IgD-negative memory B cell (primary cell): ENCODE measurements around the gene EFNA5. TPM values are rescaled to one million over a fixed set of nuclear protein-coding genes. Genes with fewer than 3 reads are reported as not detected.

Experiments used
- H3K27ac Mint-ChIP-seq, 3 donors: one replicate each; pipeline ENCODE4 v1.8.0; 2020 to 2022; ENCODE audit warnings: mild to moderate bottlenecking in 3 of 3, mixed read lengths in 3 of 3, moderate library complexity in 1 of 3
- H3K27me3 Mint-ChIP-seq: one replicate; pipeline ENCODE4 v1.8.0; 2021; ENCODE audit warnings: mixed read lengths
- H3K36me3 Mint-ChIP-seq: one replicate; pipeline ENCODE4 v1.8.0; 2020; ENCODE audit warnings: mild to moderate bottlenecking, mixed read lengths
- H3K4me1 Mint-ChIP-seq, 3 donors: one replicate each; pipeline ENCODE4 v1.8.0; 2020 to 2022; ENCODE audit warnings: mixed read lengths in 3 of 3, mild to moderate bottlenecking in 1 of 3
- H3K4me3 Mint-ChIP-seq, 4 donors: one replicate each; pipeline ENCODE4 v1.8.0; 2020 to 2022; ENCODE audit warnings: mild to moderate bottlenecking in 4 of 4, mixed read lengths in 4 of 4, moderate library complexity in 3 of 4
- H3K9me3 Mint-ChIP-seq, 3 donors: one replicate each; pipeline ENCODE4 v1.8.0; 2020 to 2021; ENCODE audit warnings: mixed read lengths in 3 of 3, mild to moderate bottlenecking in 1 of 3
- polyA plus RNA-seq: library from polyadenylated mRNA; unstranded; fragments of 300-500 nt; fragmentation: Illumina TruSeq; gene quantifications from one replicate; pipeline ENCODE4 v1.2.3, GENCODE V29; 2021

The EFNA5 gene
- polyA plus RNA-seq, 1 donor from 2014 or later = not detected

DNA sequence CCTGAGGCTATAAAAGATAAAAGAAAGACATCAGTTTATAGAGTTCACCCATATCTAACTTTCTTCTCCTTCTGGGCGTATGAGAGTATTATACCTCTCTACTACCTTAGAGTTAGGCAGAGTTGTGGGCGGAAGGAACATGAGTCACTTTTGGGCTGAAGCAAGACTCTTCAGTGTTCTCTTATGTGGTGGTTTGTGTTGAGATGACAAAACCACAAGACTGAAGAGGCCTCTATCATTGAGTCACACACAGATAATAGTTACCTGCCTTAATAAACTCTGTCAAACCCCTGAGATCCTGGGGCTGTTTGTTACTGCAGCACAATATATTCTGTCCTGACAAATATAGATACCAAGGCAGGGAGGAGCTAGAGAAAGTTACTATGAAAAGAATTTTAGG lies 184.2 kb downstream of the EFNA5 start:
- Mint-ChIP-seq H3K27me3 (peaks cover 1% of the 10 kb centered on the region), H3K9me3 (no peaks in the 10 kb centered on the region)

GRCh38 chr5:107485184-107485583 lies 185.6 kb downstream of the EFNA5 start:
- H3K4me3 Mint-ChIP-seq = no peak overlapping the region
- no peak overlapping the region for H3K27ac Mint-ChIP-seq
- H3K36me3 Mint-ChIP-seq = peaks cover 1% of the 10 kb centered on the region
- no peaks in the 10 kb centered on the region for H3K9me3 Mint-ChIP-seq
- H3K4me1 Mint-ChIP-seq = peaks cover 0 to under 1% (median 0%) of the 10 kb centered on the region in 3 donors
- peaks cover 1% of the 10 kb centered on the region for H3K27me3 Mint-ChIP-seq

More for the DNA sequence above, 184.2 kb downstream of the EFNA5 start:
- Mint-ChIP-seq H3K27ac (no peak overlapping the region), H3K4me3 (no peak overlapping the region), H3K36me3 (peaks cover 1% of the 10 kb centered on the region), H3K4me1 (peaks cover 0 to 2% (median 0%) of the 10 kb centered on the region in 3 donors)

DNA sequence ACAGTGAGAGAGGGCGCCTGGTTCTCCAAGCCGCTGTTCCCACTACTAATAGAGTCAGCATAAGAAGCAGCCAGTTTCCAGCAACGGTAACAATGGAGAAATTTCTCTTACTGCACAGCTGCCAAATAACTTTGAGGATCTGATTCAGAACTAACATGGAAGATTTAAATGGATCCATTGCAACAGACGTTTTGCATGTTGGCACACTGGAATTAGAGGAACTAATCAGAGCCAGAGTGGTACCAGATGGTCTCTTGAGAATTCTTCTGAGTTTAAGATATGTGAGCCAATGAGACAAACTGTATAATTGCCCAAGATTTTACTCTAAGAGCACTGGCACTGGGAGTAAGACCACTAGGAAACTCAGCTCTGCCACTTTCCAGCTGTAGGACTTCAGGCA lies 186.5 kb downstream of the EFNA5 start:
- Mint-ChIP-seq H3K36me3 (peaks cover 1% of the 10 kb centered on the region), H3K4me3 (no peak overlapping the region), H3K27me3 (peaks cover 1% of the 10 kb centered on the region), H3K9me3 (no peaks in the 10 kb centered on the region), H3K4me1 (no peaks in the 10 kb centered on the region), H3K27ac (no peak overlapping the region)

- Mint-ChIP-seq H3K9me3 (no peaks in the 10 kb centered on the region), H3K36me3 (peaks cover 1% of the 10 kb centered on the region), H3K4me1 (no peaks in the 10 kb centered on the region), H3K27me3 (peaks cover 1% of the 10 kb centered on the region), H3K27ac (no peak overlapping the region), H3K4me3 (no peak overlapping the region)
Observed at GRCh38 chr5:107483231-107484024, 187.3 kb downstream of the EFNA5 start.

DNA sequence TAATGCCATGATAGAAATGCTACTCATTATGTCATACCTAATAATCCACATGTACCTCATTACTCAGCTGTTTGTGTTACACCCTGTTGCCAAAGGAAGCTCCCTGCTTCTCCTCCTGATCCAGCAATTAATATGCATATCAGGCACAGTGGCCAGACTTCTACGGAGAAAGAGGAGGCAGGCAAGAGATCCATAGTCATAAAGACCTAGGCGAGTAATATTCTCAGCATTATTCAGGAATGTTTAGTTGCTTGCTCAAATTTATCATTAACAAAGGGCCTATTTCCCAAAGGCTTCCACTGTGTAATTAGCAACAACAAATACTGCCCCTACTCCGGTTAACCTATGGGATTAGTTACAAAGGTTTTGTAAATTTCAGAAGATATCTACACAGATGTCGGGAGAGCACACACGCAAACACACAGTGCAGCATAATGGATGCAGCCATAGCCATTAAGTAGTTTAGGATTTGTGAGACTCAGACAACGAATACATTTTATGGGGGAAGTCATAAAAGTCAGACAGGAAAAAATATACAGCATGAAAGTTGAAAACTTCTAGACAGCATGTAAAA lies 192.6 kb downstream of the EFNA5 start:
- Mint-ChIP-seq H3K27ac (no peak overlapping the region), H3K4me1 (peaks cover 0 to 2% (median 0%) of the 10 kb centered on the region in 3 donors), H3K27me3 (no peaks in the 10 kb centered on the region), H3K4me3 (no peak overlapping the region), H3K36me3 (no peaks in the 10 kb centered on the region), H3K9me3 (no peaks in the 10 kb centered on the region)

GRCh38 chr5:107477492-107477891 lies 193.2 kb downstream of the EFNA5 start:
- no peak overlapping the region for H3K27ac Mint-ChIP-seq
- no peak overlapping the region for H3K4me3 Mint-ChIP-seq
- no peaks in the 10 kb centered on the region for H3K27me3 Mint-ChIP-seq
- peaks cover 0 to 2% (median 0%) of the 10 kb centered on the region in 3 donors for H3K4me1 Mint-ChIP-seq
- no peaks in the 10 kb centered on the region for H3K36me3 Mint-ChIP-seq
- no peaks in the 10 kb centered on the region for H3K9me3 Mint-ChIP-seq

GRCh38 chr5:107476783-107477182 lies 194.0 kb downstream of the EFNA5 start:
- Mint-ChIP-seq H3K27me3 (no peaks in the 10 kb centered on the region), H3K27ac (peak overlapping the region; percentile 11 to 48 (median 36)), H3K9me3 (no peaks in the 10 kb centered on the region), H3K4me3 (peak overlapping the region in 1 of 4 donors; percentile 16), H3K36me3 (no peaks in the 10 kb centered on the region), H3K4me1 (peaks cover 0 to 2% (median 0%) of the 10 kb centered on the region in 3 donors)

DNA sequence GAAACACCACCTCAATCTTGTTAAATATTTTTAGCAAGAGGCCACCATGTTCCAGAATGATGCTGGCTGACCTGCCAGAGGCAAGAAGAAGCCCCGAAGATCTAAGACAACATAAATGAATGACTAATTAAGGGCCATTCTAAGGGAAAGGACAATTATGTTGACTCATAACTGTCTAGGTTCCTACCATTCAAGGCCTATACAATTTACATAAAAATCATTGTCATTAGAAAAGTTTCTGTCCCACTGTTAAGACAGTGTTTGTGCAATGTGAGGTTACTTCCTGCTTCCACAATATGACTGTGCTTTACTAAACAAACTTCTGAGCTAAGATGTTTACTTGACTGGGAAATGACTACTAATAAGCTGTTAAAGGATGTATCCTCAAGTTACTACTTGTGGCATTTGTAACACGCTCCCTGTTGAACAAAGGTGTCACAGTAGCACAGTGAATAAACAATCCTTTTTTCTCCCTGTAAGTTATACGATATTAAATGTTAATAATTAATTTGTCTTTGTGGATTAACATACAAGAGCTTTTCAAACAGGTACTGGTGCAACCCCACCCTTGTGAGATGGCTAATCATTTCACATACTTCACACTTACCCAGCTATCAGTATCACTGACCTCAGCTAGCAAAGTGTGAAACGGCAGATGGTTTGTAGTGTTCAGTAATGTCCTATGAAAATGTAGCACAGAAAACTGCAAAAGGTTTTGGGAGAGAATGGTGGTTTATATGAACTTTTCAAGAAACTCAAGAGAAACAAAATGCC lies 195.8 kb downstream of the EFNA5 start:
- H3K27ac Mint-ChIP-seq = no peak overlapping the region
- no peaks in the 10 kb centered on the region for H3K9me3 Mint-ChIP-seq
- no peaks in the 10 kb centered on the region for H3K36me3 Mint-ChIP-seq
- H3K4me1 Mint-ChIP-seq = peaks cover 0 to 2% (median 0%) of the 10 kb centered on the region in 3 donors
- H3K27me3 Mint-ChIP-seq = no peaks in the 10 kb centered on the region
- H3K4me3 Mint-ChIP-seq = no peak overlapping the region

- no peaks in the 10 kb centered on the region for H3K9me3 Mint-ChIP-seq
- H3K27me3 Mint-ChIP-seq = no peaks in the 10 kb centered on the region
- H3K4me3 Mint-ChIP-seq = no peak overlapping the region
- H3K27ac Mint-ChIP-seq = no peak overlapping the region
- H3K4me1 Mint-ChIP-seq = peaks cover 0 to 4% (median 0%) of the 10 kb centered on the region in 3 donors
- no peaks in the 10 kb centered on the region for H3K36me3 Mint-ChIP-seq
Observed at GRCh38 chr5:107474361-107474715, 196.4 kb downstream of the EFNA5 start.

GRCh38 chr5:107472620-107473064 lies 198.1 kb downstream of the EFNA5 start:
- no peaks in the 10 kb centered on the region for H3K9me3 Mint-ChIP-seq
- no peaks in the 10 kb centered on the region for H3K36me3 Mint-ChIP-seq
- no peak overlapping the region for H3K4me3 Mint-ChIP-seq
- no peaks in the 10 kb centered on the region for H3K27me3 Mint-ChIP-seq
- no peak overlapping the region for H3K27ac Mint-ChIP-seq
- H3K4me1 Mint-ChIP-seq = peaks cover 0 to 7% (median 0%) of the 10 kb centered on the region in 3 donors

DNA sequence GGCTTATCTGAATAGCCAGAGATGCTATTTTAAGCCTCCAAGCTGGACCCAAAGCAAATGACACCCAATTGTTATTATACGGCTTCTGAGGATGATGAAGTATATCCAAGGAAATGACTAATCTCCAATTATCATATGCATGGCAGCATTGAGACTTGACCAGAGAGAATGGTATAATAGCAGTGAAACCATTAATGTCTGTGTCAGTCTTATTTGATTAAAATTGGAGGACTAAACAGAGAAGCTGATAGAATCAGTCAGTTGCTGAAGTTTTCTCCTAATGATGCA lies 200.5 kb downstream of the EFNA5 start:
- Mint-ChIP-seq H3K4me1 (peaks cover 0 to 5% (median 0%) of the 10 kb centered on the region in 3 donors), H3K27ac (no peak overlapping the region), H3K36me3 (no peaks in the 10 kb centered on the region)

DNA sequence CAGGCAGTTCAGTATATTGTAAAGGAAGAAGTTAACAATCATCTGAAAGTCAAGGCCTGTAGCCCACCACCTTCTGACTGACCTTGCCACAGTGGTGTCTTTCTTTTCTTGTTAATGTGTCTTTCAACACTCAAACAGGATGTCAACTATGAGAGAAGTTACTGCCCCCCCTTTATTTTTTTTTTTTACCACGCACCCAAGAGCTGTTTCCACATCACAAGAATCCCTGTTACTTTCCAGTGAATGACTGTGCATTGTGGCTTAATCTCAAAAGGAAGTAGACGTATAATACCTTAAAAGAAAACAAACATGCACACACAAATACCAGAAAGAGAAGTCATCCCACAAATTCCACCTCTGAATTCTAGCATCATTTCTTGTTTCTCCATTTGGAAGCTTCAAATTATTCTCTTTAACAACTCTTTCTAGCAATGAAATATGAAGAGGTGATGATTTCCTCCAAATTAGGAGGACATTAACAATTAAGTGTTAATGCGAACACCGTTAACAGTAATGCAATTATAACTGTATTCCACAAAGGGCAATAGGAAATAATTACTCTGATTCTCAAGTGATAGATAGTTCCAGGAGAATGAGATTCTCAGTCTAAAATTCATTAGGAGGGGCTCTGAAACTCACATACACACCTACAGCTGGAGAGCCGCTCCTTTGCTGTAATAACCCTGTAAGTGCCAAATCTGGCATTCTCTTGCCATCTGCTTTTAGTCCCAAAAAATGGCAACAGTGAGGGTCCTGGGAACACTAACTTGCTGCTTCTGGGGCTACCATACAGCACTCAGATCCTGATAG lies 201.0 kb downstream of the EFNA5 start:
- Mint-ChIP-seq H3K4me1 (peaks cover 0 to 5% (median 0%) of the 10 kb centered on the region in 3 donors), H3K4me3 (no peak overlapping the region), H3K9me3 (no peaks in the 10 kb centered on the region), H3K27me3 (no peaks in the 10 kb centered on the region), H3K27ac (no peak overlapping the region), H3K36me3 (no peaks in the 10 kb centered on the region)

More for the DNA sequence above, 200.5 kb downstream of the EFNA5 start:
- Mint-ChIP-seq H3K9me3 (no peaks in the 10 kb centered on the region), H3K27me3 (no peaks in the 10 kb centered on the region), H3K4me3 (no peak overlapping the region)

DNA sequence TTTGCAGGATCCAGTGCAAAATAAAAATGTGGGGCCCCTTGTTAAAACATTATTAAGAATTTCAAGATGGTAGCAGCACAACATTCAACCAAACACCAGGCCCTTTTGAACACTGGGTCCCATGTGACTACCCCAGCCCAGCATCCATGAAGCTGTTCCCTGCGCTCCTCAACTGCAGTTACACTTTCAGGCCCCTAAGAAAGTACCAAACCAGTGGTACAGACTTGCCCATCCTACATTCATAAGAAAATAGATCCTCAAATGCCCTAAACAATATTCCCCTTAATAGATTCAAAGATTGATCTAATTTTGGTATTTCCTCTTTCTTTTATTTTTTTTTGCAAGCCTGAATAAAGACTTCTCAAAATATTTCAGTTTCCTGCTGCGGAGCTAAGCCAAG lies 201.7 kb downstream of the EFNA5 start:
- Mint-ChIP-seq H3K27ac (no peak overlapping the region), H3K9me3 (no peaks in the 10 kb centered on the region), H3K4me1 (peaks cover 0 to 5% (median 0%) of the 10 kb centered on the region in 3 donors), H3K4me3 (no peak overlapping the region), H3K36me3 (no peaks in the 10 kb centered on the region), H3K27me3 (no peaks in the 10 kb centered on the region)

- Mint-ChIP-seq H3K27me3 (no peaks in the 10 kb centered on the region), H3K4me1 (peaks cover 0 to 5% (median 0%) of the 10 kb centered on the region in 3 donors), H3K27ac (no peak overlapping the region), H3K9me3 (no peaks in the 10 kb centered on the region), H3K4me3 (no peak overlapping the region), H3K36me3 (no peaks in the 10 kb centered on the region)
Observed at GRCh38 chr5:107468276-107468675, 202.5 kb downstream of the EFNA5 start.
